Endometrium (tissue), 2 donors: ENCODE results near the gene CDT1.

Experiments
- FAIRE-seq: peaks from 2 replicates; lab custom pipeline; 2012; peaks lifted over from hg19 to GRCh38; lab: Jason Lieb, UNC
- donor health status: control.
- donor health status: control.

The CDT1 gene

GRCh38 chr16:88803264-88803987 lies at the start of gene CDT1:
CDT1 (plus strand) TSS chr16:88803789; CDS start chr16:88803832, 43 bp downstream.
- FAIRE-seq, result no peak

- FAIRE-seq, result no peak
These were observed 49.3 kb upstream of the CDT1 start for GRCh38 chr16:88754109-88754911.

GRCh38 chr16:88754912-88755744 lies 48.5 kb upstream of the CDT1 start:
- no peak for FAIRE-seq

- no peak for FAIRE-seq
These were observed 47.7 kb upstream of the CDT1 start for GRCh38 chr16:88755745-88756443.

- no peak for FAIRE-seq
These were observed 45.2 kb upstream of the CDT1 start for GRCh38 chr16:88758227-88758943.

- FAIRE-seq, result no peak
These were observed 44.7 kb upstream of the CDT1 start for GRCh38 chr16:88758944-88759244.

GRCh38 chr16:88759245-88759975 lies 44.2 kb upstream of the CDT1 start:
- no peak for FAIRE-seq

- FAIRE-seq, result no peak
These were observed 43.6 kb upstream of the CDT1 start for GRCh38 chr16:88759976-88760350.

GRCh38 chr16:88760424-88761142 lies 43.0 kb upstream of the CDT1 start:
- no peak for FAIRE-seq

GRCh38 chr16:88761143-88761534 lies 42.5 kb upstream of the CDT1 start:
- FAIRE-seq, result no peak

GRCh38 chr16:88761830-88762229 lies 41.8 kb upstream of the CDT1 start:
- no peak for FAIRE-seq

- FAIRE-seq, result no peak
These were observed 41.2 kb upstream of the CDT1 start for GRCh38 chr16:88762258-88762870.

GRCh38 chr16:88762941-88763340 lies 40.6 kb upstream of the CDT1 start:
- FAIRE-seq, result no peak

GRCh38 chr16:88763502-88764053 lies 40.0 kb upstream of the CDT1 start:
- no peak for FAIRE-seq

GRCh38 chr16:88764080-88764479 lies 39.5 kb upstream of the CDT1 start:
- no peak for FAIRE-seq

- FAIRE-seq, result no peak
These were observed 38.7 kb upstream of the CDT1 start for GRCh38 chr16:88764913-88765349.

GRCh38 chr16:88766975-88767374 lies 36.6 kb upstream of the CDT1 start:
- FAIRE-seq, result no peak

- FAIRE-seq, result no peak
These were observed 36.0 kb upstream of the CDT1 start for GRCh38 chr16:88767546-88768070.
